Neural crest cell (in vitro differentiated cells): ENCODE measurements around the gene TIMP3. TPM values are rescaled to one million over a fixed set of nuclear protein-coding genes. Genes with fewer than 3 reads are reported as not detected.

ENCODE experiments used
- DNase-seq: peaks from one replicate; pipeline ENCODE4 v3.0.0; 2021; ENCODE audit warnings: low read depth, mixed read lengths, low spot score
- H3K27ac Mint-ChIP-seq: one replicate; pipeline ENCODE4 v1.8.0; 2021; ENCODE audit warnings: mild to moderate bottlenecking, mixed read lengths; ENCODE audit not compliant: unreplicated experiment
- H3K27me3 Mint-ChIP-seq: 2 replicates; pipeline ENCODE4 v1.8.0; 2021; ENCODE audit warnings: low read depth, mild to moderate bottlenecking, mixed read lengths
- H3K36me3 Mint-ChIP-seq: 2 replicates; pipeline ENCODE4 v1.8.0; 2021; ENCODE audit warnings: low read depth, mild to moderate bottlenecking, mixed read lengths
- H3K4me1 Mint-ChIP-seq: 2 replicates; pipeline ENCODE4 v1.8.0; 2021; ENCODE audit warnings: mixed read lengths
- H3K4me3 Mint-ChIP-seq: one replicate; pipeline ENCODE4 v1.8.0; 2021; ENCODE audit warnings: mild to moderate bottlenecking, mixed read lengths
- H3K9me3 Mint-ChIP-seq: 2 replicates; pipeline ENCODE4 v1.8.0; 2021; ENCODE audit warnings: mixed read lengths
- CTCF ChIP-seq: fragments of 200-600 bp; sonication (generic); conservative IDR thresholded peaks from 2 replicates; pipeline ENCODE4 v1.5.0; 2021; ENCODE audit warnings: antibody characterized with exemption, mild to moderate bottlenecking
- total RNA-seq: library from RNA; stranded (reverse); gene quantifications from 2 replicates; pipeline ENCODE4 v1.2.1, GENCODE V29; 2021

Gene TIMP3
- total RNA-seq, 1 donor from 2014 or later = 21.6 TPM

- Mint-ChIP-seq H3K4me1 (peaks cover 8% of the 10 kb centered on the region), H3K36me3 (no peaks in the 10 kb centered on the region), H3K27ac (peak overlapping the region; percentile 6), H3K9me3 (no peaks in the 10 kb centered on the region), H3K27me3 (no peaks in the 10 kb centered on the region), H3K4me3 (no peak overlapping the region)
- DNase-seq = peak; percentile 6
- no peak for TF ChIP-seq CTCF
Observed at GRCh38 chr22:32880893-32881596, 79.5 kb downstream of the TIMP3 start.

GRCh38 chr22:32882360-32882755 lies 80.9 kb downstream of the TIMP3 start:
- Mint-ChIP-seq H3K27ac (no peak overlapping the region), H3K4me1 (peaks cover 8% of the 10 kb centered on the region), H3K4me3 (no peak overlapping the region), H3K36me3 (no peaks in the 10 kb centered on the region), H3K27me3 (no peaks in the 10 kb centered on the region), H3K9me3 (no peaks in the 10 kb centered on the region)
- DNase-seq = no peak
- TF ChIP-seq CTCF = no peak

GRCh38 chr22:32882774-32883530 lies 81.4 kb downstream of the TIMP3 start:
- H3K27me3 Mint-ChIP-seq = no peaks in the 10 kb centered on the region

GRCh38 chr22:32887324-32887980 lies 85.9 kb downstream of the TIMP3 start:
- Mint-ChIP-seq H3K27ac (no peak overlapping the region), H3K9me3 (no peaks in the 10 kb centered on the region), H3K36me3 (no peaks in the 10 kb centered on the region), H3K27me3 (no peaks in the 10 kb centered on the region), H3K4me1 (no peaks in the 10 kb centered on the region), H3K4me3 (no peak overlapping the region)
- no peak for DNase-seq
- TF ChIP-seq CTCF = no peak

More at GRCh38 chr22:32882774-32883530, 81.4 kb downstream of the TIMP3 start:
- no peak for DNase-seq
- no peak overlapping the region for H3K27ac Mint-ChIP-seq
- no peak overlapping the region for H3K4me3 Mint-ChIP-seq
- no peak for TF ChIP-seq CTCF
- peaks cover 8% of the 10 kb centered on the region for H3K4me1 Mint-ChIP-seq
- no peaks in the 10 kb centered on the region for H3K9me3 Mint-ChIP-seq
- H3K36me3 Mint-ChIP-seq = no peaks in the 10 kb centered on the region

GRCh38 chr22:32888976-32889375 lies 87.5 kb downstream of the TIMP3 start:
- Mint-ChIP-seq H3K27me3 (no peaks in the 10 kb centered on the region), H3K36me3 (no peaks in the 10 kb centered on the region), H3K9me3 (no peaks in the 10 kb centered on the region), H3K4me1 (no peaks in the 10 kb centered on the region), H3K27ac (no peak overlapping the region), H3K4me3 (no peak overlapping the region)
- DNase-seq = no peak
- TF ChIP-seq CTCF = no peak
